Muscle layer of duodenum (tissue), 2 donors: Measurements from ENCODE around the gene SNU13.
"Not testable (repeated sequence)": the region's sequence is repeated elsewhere in the genome, so short reads cannot be mapped to it uniquely, and the experiment has no call there.

Experiments used
- H3K27ac ChIP-seq: one replicate; pipeline ENCODE4 v1.7.0; 2013; ENCODE audit warnings: mild to moderate bottlenecking, low read length
- H3K27me3 ChIP-seq: one replicate; pipeline ENCODE4 v1.7.0; 2013; ENCODE audit warnings: low read depth, mild to moderate bottlenecking, control low read depth, low read length
- H3K36me3 ChIP-seq, 2 donors: one replicate each; pipeline ENCODE4 v1.7.0; 2013; ENCODE audit warnings: low read length in 2 of 2, control low read depth in 1 of 2, mild to moderate bottlenecking in 1 of 2; ENCODE audit not compliant: insufficient read depth in 2 of 2, control insufficient read depth in 1 of 2
- H3K4me1 ChIP-seq, 2 donors: one replicate each; pipeline ENCODE4 v1.7.0; 2013; ENCODE audit warnings: low read length in 2 of 2, mild to moderate bottlenecking in 2 of 2, control low read depth in 1 of 2, moderate library complexity in 1 of 2; ENCODE audit not compliant: insufficient read depth in 2 of 2, control insufficient read depth in 1 of 2
- H3K4me3 ChIP-seq, 2 donors: one replicate each; pipeline ENCODE4 v1.7.0; 2013; ENCODE audit warnings: low read length in 2 of 2, low read depth in 1 of 2, mild to moderate bottlenecking in 1 of 2
- H3K9me3 ChIP-seq, 2 donors: one replicate each; pipeline ENCODE4 v1.7.0; 2013; ENCODE audit warnings: low read length in 2 of 2, control low read depth in 1 of 2, mild to moderate bottlenecking in 1 of 2; ENCODE audit not compliant: control insufficient read depth in 1 of 2
- donor health status: healthy.

Gene SNU13

DNA sequence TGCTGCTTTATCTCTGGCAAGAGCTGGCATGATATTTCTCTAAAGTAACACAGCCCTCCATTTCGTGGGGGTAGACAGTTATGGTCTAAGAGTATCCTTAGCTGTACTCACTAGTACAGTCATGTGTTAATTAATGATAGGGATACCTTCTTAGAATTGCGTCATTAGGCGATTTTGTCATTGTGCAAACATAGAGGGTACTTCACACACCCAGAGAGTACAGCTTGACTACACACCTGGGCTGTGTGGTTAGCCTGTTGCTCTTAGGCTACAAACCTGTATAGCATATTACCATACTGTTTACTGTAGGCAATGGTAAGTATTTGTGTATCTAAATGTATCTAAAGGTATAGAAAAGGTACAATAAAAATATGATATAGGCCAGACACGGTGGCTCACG lies 50.5 kb downstream of the SNU13 start:
- H3K27me3 ChIP-seq, result no peaks in the 10 kb centered on the region
- H3K4me1 ChIP-seq, result no peaks in the 10 kb centered on the region
- no peak overlapping the region for H3K4me3 ChIP-seq
- H3K27ac ChIP-seq, result no peak overlapping the region
- no peaks in the 10 kb centered on the region for H3K9me3 ChIP-seq
- H3K36me3 ChIP-seq, result peaks cover 60 to 81% of the 10 kb centered on the region in 2 donors

DNA sequence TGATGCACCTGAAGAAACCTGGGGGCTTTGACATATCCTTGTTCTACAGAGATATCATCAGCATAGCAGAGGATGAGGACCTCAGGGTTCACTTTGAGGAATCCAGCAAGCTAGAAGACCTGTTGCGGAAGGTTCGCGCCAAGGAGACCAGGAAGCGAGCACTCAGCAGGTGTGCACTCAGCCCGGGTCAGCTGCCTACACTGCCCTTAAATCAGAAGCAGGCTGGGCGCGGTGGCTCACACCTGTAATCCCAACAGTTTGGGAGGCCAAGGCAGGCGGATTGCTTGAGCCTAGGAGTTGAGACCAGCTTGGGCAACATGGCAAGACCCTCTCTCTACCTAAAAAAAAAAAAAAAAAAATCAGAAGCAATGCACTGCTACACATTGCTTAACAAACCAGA lies 51.0 kb downstream of the SNU13 start:
- peaks cover 56 to 76% of the 10 kb centered on the region in 2 donors for H3K36me3 ChIP-seq
- H3K27me3 ChIP-seq, H3K27ac ChIP-seq, H3K4me3 ChIP-seq, H3K9me3 ChIP-seq, H3K4me1 ChIP-seq: not testable (repeated sequence)

DNA sequence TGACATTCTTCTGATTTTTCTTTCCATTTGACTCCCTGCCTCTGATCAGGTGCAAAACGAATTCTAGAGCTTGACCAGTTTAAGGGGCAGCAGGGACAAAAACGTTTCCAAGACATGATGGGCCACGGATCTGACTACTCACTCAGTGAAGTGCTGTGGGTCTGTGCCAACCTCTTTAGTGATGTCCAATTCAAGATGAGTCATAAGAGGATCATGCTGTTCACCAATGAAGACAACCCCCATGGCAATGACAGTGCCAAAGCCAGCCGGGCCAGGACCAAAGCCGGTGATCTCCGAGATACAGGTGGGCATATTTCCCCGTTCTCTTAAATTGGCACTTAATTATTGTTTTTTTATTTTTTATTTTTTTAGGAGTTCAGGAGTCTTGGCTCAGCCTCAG lies 52.2 kb downstream of the SNU13 start:
- no peaks in the 10 kb centered on the region for H3K9me3 ChIP-seq
- no peak overlapping the region for H3K27ac ChIP-seq
- no peaks in the 10 kb centered on the region for H3K4me1 ChIP-seq
- peaks cover 45 to 64% of the 10 kb centered on the region in 2 donors for H3K36me3 ChIP-seq
- no peaks in the 10 kb centered on the region for H3K27me3 ChIP-seq
- no peak overlapping the region for H3K4me3 ChIP-seq

DNA sequence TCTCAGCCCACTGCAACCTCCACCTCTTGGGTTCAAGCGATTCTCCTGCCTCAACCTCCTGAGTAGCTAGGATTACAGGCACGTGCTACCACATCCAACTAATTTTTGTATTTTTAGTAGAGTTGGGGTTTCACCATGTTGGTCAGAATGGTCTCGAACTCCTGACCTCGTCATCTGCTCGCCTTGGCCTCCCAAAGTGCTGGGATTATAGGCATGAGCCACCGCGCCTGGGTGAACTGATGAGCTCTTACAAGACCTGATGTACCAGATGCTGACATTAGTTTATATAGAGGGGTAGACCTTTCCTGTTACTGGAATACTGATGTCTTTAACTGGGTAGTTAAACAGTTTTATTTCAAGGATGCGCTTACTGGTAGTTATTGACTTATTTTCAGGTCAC lies 54.1 kb downstream of the SNU13 start:
- H3K4me1 ChIP-seq, H3K27me3 ChIP-seq, H3K9me3 ChIP-seq, H3K27ac ChIP-seq, H3K4me3 ChIP-seq: not testable (repeated sequence)
- peaks cover 37 to 54% of the 10 kb centered on the region in 2 donors for H3K36me3 ChIP-seq

DNA sequence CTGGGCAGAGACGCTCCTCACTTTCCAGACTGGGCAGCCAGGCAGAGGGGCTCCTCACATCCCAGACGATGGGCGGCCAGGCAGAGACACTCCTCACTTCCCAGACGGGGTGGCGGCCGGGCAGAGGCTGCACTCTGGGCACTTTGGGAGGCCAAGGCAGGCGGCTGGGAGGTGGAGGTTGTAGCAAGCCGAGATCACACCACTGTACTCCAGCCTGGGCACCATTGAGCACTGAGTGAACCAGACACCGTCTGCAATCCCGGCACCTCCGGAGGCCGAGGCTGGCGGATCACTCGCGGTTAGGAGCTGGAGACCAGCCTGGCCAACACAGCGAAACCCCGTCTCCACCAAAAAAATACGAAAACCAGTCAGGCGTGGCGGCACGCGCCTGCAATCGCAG lies 57.1 kb downstream of the SNU13 start:
- H3K4me3 ChIP-seq, H3K27me3 ChIP-seq, H3K4me1 ChIP-seq, H3K9me3 ChIP-seq, H3K27ac ChIP-seq: not testable (repeated sequence)
- H3K36me3 ChIP-seq, result peaks cover 35 to 48% of the 10 kb centered on the region in 2 donors

DNA sequence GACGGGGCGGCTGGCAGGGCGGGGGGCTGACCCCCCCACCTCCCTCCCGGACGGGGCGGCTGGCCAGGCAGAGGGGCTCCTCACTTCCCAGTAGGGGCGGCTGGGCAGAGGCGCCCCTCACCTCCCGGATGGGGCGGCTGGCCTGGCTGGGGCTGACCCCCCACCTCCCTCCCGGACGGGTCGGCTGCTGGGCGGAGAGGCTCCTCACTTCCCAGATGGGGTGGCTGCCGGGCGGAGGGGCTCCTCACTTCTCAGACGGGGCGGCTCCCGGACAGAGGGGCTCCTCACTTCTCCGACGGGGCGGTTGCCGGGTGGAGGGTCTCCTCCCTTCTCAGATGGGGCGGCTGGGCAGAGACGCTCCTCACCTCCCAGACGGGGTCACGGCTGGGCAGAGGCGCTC lies 57.6 kb downstream of the SNU13 start:
- not testable (repeated sequence) for H3K9me3 ChIP-seq, H3K4me3 ChIP-seq, H3K27me3 ChIP-seq, H3K27ac ChIP-seq, H3K4me1 ChIP-seq
- H3K36me3 ChIP-seq, result peaks cover 30 to 43% of the 10 kb centered on the region in 2 donors

DNA sequence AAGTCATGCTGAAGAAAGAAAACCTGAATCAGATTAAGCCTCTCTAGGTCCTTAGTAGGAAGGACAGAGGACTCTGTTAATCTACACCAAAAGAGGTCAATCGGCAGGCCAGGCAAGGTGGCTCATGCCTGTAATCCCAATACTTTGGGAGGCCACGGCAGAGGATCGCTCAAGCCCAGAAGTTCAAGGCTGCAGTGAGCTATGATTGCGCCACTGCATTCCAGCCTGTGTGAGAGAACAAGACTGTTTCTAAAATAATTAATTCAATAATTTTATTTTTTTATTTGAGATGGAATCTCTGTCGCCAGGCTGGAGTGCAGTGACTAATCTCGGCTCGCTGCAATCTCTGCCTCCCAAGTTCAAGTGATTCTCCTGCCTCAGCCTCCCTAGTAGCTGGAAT lies 63.1 kb downstream of the SNU13 start:
- no peaks in the 10 kb centered on the region for H3K27me3 ChIP-seq
- H3K9me3 ChIP-seq, result no peaks in the 10 kb centered on the region
- no peak overlapping the region for H3K4me3 ChIP-seq
- H3K4me1 ChIP-seq, result peaks cover 6 to 17% of the 10 kb centered on the region in 2 donors
- peaks cover 16 to 47% of the 10 kb centered on the region in 2 donors for H3K36me3 ChIP-seq
- no peak overlapping the region for H3K27ac ChIP-seq
